Measurements from ENCODE around the gene IGSF21. TPM values are rescaled to one million over a fixed set of nuclear protein-coding genes. Genes with fewer than 3 reads are reported as not detected.

Gene IGSF21
- total and polyA plus RNA-seq, 10 of the 15 experiments (the other 5 are each of a cell fraction or from before 2014, with no cell fraction given) = 0.03 to 0.49 TPM; not detected in 8

DNA sequence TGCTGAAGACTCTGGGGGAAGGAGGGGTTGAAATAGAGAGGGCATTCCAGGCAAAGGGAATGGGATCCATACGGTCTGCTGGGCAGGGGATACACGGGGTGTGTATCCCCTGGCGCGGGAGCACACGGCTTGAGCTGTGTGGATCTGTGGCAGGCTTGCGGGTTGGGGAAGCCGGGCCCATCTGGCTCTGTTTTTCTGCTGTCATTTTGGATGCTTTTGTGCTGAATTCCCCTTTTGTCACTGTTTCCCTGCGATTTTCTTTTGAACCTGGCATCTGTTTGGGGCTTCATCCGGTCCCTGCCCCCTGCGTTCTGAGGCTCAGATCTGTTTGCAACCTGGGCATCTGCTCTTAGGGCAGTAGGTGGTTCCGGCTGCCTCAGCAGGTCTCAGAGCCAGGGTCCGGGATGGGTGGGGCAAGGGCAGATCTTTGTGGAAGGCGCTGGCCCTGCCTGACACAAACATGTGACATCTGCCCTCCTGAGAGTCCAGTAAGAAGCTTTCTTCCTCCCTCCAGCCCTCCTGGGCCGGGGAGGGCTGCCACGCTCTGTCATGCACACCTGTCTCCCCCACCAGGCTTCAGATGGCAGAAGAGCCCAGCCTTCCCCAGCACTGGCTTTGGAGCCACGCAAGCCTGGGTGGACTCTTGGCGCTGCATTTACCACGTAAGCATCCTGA lies 84.0 kb downstream of the IGSF21 start:
- BruUV-seq (replicated peaks) = no TSS peak
- Histone ChIP-seq H3K27ac (ENCODE audit: control insufficient read depth, insufficient read depth) (no peak overlapping the region), H4K20me1 (ENCODE audit: control insufficient read depth, insufficient read depth) (no peaks in the 10 kb centered on the region), H3K79me2 (ENCODE audit: control insufficient read depth, insufficient read depth, low read length) (no peaks in the 10 kb centered on the region), H3K27me3 (replicated peaks in 1 of 2; ENCODE audit: control insufficient read depth in 2 of 2, insufficient read depth in 2 of 2, low read length in 1 of 2) (0 out of 4 replicates have a peak, but pooled peaks cover 0 to 1% of the 10 kb centered on the region in 2 experiments), H2AFZ (ENCODE audit: control insufficient read depth, low read depth, low read length) (no peak overlapping the region), H3K4me3 (no peak overlapping the region), H3K9ac (ENCODE audit: control insufficient read depth, insufficient read depth, low read length) (no peak overlapping the region), H3K4me1 (ENCODE audit: control insufficient read depth, insufficient read depth, low read length) (no peaks in the 10 kb centered on the region), H3K36me3 (ENCODE audit: control insufficient read depth in 2 of 2, insufficient read depth in 2 of 2, low read length in 1 of 2) (no peaks in the 10 kb centered on the region), H3K4me2 (ENCODE audit: control insufficient read depth, insufficient read depth) (no peak overlapping the region), H3K9me3 (replicated peaks; ENCODE audit: control insufficient read depth, insufficient read depth, low read length) (no peaks in the 10 kb centered on the region; the same call in 2 of the 3 replicates)
- ChIA-PET SMC1A (ENCODE audit: uncharacterized antibody, unreplicated experiment) (no interaction called here), POLR2A (no interaction called here), RAD21 (ENCODE audit: unreplicated experiment) (no interaction called here), CTCF (no interaction called here)
- intact Hi-C loops (cut with micrococcal nuclease; ENCODE audit: unreplicated experiment) (no loop called here), in situ Hi-C loops (cut with MboI) (no loop called here)
- 24% methylated on average over 18 of the region's 18 CpGs for WGBS (ENCODE audit: insufficient coverage, insufficient replicate concordance, low lambda C conversion rate, missing lambda C conversion rate)
- FAIRE-seq = no peak
- no peak for ATAC-seq
- DNase-seq (ENCODE audit: low read depth, low spot score) = no peak
- TF ChIP-seq LARP7 (IDR thresholded peaks at IDR 0.05) = no peak
- TF ChIP-seq, protein P1, sequence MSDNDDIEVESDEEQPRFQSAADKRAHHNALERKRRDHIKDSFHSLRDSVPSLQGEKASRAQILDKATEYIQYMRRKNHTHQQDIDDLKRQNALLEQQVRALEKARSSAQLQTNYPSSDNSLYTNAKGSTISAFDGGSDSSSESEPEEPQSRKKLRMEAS (IDR thresholded peaks at IDR 0.05; ENCODE audit: low read depth, low read length) = no peak
- no peak for TF ChIP-seq BCL11A (IDR thresholded peaks at IDR 0.05; ENCODE audit: low read depth, low read length)
- no peak for TF ChIP-seq CHD2 (IDR thresholded peaks at IDR 0.05; ENCODE audit: borderline replicate concordance, low read depth, low read length)
- no peak for TF ChIP-seq ESRRA (IDR thresholded peaks at IDR 0.05; ENCODE audit: low read length)

GRCh38 chr1:18192182-18192581 lies 84.6 kb downstream of the IGSF21 start:
- Histone ChIP-seq H3K27me3 (replicated peaks in 1 of 2; ENCODE audit: control insufficient read depth in 2 of 2, insufficient read depth in 2 of 2, low read length in 1 of 2) (0 out of 4 replicates have a peak, but pooled peaks cover 0 to 1% of the 10 kb centered on the region in 2 experiments), H3K4me2 (ENCODE audit: control insufficient read depth, insufficient read depth) (no peak overlapping the region), H2AFZ (ENCODE audit: control insufficient read depth, low read depth, low read length) (no peak overlapping the region), H3K9ac (ENCODE audit: control insufficient read depth, insufficient read depth, low read length) (no peak overlapping the region), H4K20me1 (ENCODE audit: control insufficient read depth, insufficient read depth) (no peaks in the 10 kb centered on the region), H3K9me3 (replicated peaks; ENCODE audit: control insufficient read depth, insufficient read depth, low read length) (no peaks in the 10 kb centered on the region; the same call in 2 of the 3 replicates), H3K27ac (ENCODE audit: control insufficient read depth, insufficient read depth) (no peak overlapping the region), H3K36me3 (ENCODE audit: control insufficient read depth in 2 of 2, insufficient read depth in 2 of 2, low read length in 1 of 2) (no peaks in the 10 kb centered on the region), H3K79me2 (ENCODE audit: control insufficient read depth, insufficient read depth, low read length) (no peaks in the 10 kb centered on the region), H3K4me1 (ENCODE audit: control insufficient read depth, insufficient read depth, low read length) (no peaks in the 10 kb centered on the region), H3K4me3 (no peak overlapping the region)
- ChIA-PET POLR2A (no interaction called here), SMC1A (ENCODE audit: uncharacterized antibody, unreplicated experiment) (no interaction called here), CTCF (no interaction called here), RAD21 (ENCODE audit: unreplicated experiment) (no interaction called here)
- in situ Hi-C loops (cut with MboI) = no loop called here
- no peak for FAIRE-seq
- 0% methylated on average over 4 of the region's 4 CpGs for WGBS (ENCODE audit: insufficient coverage, insufficient replicate concordance, low lambda C conversion rate, missing lambda C conversion rate)
- BruUV-seq (replicated peaks) = no TSS peak
- no peak for DNase-seq (ENCODE audit: low read depth, low spot score)
- intact Hi-C loops (cut with micrococcal nuclease; ENCODE audit: unreplicated experiment) = no loop called here
- ATAC-seq = no peak
- TF ChIP-seq RFX5 (IDR thresholded peaks at IDR 0.05; ENCODE audit: low read depth, low read length) (no peak), CHD1 (IDR thresholded peaks at IDR 0.05; ENCODE audit: low read depth, low read length) (no peak), SUZ12 (IDR thresholded peaks at IDR 0.05; ENCODE audit: unreplicated experiment) (no peak), IKZF2 (IDR thresholded peaks at IDR 0.05) (no peak), MTA3 (IDR thresholded peaks at IDR 0.05; ENCODE audit: borderline replicate concordance, low read length) (no peak), TCF7 (IDR thresholded peaks at IDR 0.05; ENCODE audit: borderline replicate concordance) (no peak), CBX5 (IDR thresholded peaks at IDR 0.05; ENCODE audit: low read depth) (no peak), ZBED1 (IDR thresholded peaks at IDR 0.05; ENCODE audit: borderline replicate concordance) (no peak), NR2C1 (IDR thresholded peaks at IDR 0.05) (no peak)
- TF ChIP-seq, protein P2, sequence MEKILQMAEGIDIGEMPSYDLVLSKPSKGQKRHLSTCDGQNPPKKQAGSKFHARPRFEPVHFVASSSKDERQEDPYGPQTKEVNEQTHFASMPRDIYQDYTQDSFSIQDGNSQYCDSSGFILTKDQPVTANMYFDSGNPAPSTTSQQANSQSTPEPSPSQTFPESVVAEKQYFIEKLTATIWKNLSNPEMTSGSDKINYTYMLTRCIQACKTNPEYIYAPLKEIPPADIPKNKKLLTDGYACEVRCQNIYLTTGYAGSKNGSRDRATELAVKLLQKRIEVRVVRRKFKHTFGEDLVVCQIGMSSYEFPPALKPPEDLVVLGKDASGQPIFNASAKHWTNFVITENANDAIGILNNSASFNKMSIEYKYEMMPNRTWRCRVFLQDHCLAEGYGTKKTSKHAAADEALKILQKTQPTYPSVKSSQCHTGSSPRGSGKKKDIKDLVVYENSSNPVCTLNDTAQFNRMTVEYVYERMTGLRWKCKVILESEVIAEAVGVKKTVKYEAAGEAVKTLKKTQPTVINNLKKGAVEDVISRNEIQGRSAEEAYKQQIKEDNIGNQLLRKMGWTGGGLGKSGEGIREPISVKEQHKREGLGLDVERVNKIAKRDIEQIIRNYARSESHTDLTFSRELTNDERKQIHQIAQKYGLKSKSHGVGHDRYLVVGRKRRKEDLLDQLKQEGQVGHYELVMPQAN (conservative IDR thresholded peaks at IDR 0.05) = no peak

Data from GM12878 (cell line).